ENCODE data around the gene MISP. TPM values are rescaled to one million over a fixed set of nuclear protein-coding genes. Genes with fewer than 3 reads are reported as not detected.

Gene MISP
- total and polyA plus RNA-seq, 10 of the 15 experiments (the other 5 are each of a cell fraction or from before 2014, with no cell fraction given): not detected

- Histone ChIP-seq H4K20me1 (ENCODE audit: control insufficient read depth, insufficient read depth) (no peaks in the 10 kb centered on the region), H3K27ac (ENCODE audit: control insufficient read depth, insufficient read depth) (no peak overlapping the region), H3K9ac (ENCODE audit: control insufficient read depth, insufficient read depth, low read length) (no peak overlapping the region), H3K4me1 (ENCODE audit: control insufficient read depth, insufficient read depth, low read length) (no peaks in the 10 kb centered on the region; the same call in 1 of the 2 replicates), H2AFZ (ENCODE audit: control insufficient read depth, low read depth, low read length) (no peak overlapping the region), H3K27me3 (replicated peaks in 1 of 2; ENCODE audit: control insufficient read depth in 2 of 2, insufficient read depth in 2 of 2, low read length in 1 of 2) (no peaks in the 10 kb centered on the region), H3K36me3 (ENCODE audit: control insufficient read depth in 2 of 2, insufficient read depth in 2 of 2, low read length in 1 of 2) (no peaks in the 10 kb centered on the region), H3K4me3 (no peak overlapping the region), H3K4me2 (ENCODE audit: control insufficient read depth, insufficient read depth) (no peak overlapping the region), H3K9me3 (replicated peaks; ENCODE audit: control insufficient read depth, insufficient read depth, low read length) (no peaks in the 10 kb centered on the region), H3K79me2 (ENCODE audit: control insufficient read depth, insufficient read depth, low read length) (no peaks in the 10 kb centered on the region)
- no peak for ATAC-seq
- no peak for FAIRE-seq
- ChIA-PET POLR2A (no interaction called here), SMC1A (ENCODE audit: uncharacterized antibody, unreplicated experiment) (no interaction called here), RAD21 (ENCODE audit: unreplicated experiment) (no interaction called here), CTCF (interaction anchor here (0.7 to 1.0 kb wide), 3 partner anchors 16 to 103 kb away, joined by 3 to 4 read pairs (median 4); no protein-coding TSS in a partner anchor)
- no peak for DNase-seq (ENCODE audit: low read depth, low spot score)
- 55% methylated on average over 23 of the region's 23 CpGs for WGBS (ENCODE audit: insufficient coverage, insufficient replicate concordance, low lambda C conversion rate, missing lambda C conversion rate)
- intact Hi-C loops (cut with micrococcal nuclease; ENCODE audit: unreplicated experiment) (no loop called here), in situ Hi-C loops (cut with MboI) (no loop called here)
- no TSS peak for BruUV-seq (replicated peaks)
- TF ChIP-seq GATAD2B (conservative IDR thresholded peaks at IDR 0.05; ENCODE audit: low read depth) (no peak), ETV6 (conservative IDR thresholded peaks at IDR 0.05 in 1 of 2, IDR thresholded peaks at IDR 0.05 in 1 of 2; ENCODE audit: borderline replicate concordance in 1 of 2, low read depth in 1 of 2) (no peak), CBX3 (IDR thresholded peaks at IDR 0.05; ENCODE audit: borderline replicate concordance, low read depth) (no peak), CHD2 (IDR thresholded peaks at IDR 0.05; ENCODE audit: borderline replicate concordance, low read depth, low read length) (no peak), NFIC (IDR thresholded peaks at IDR 0.05; ENCODE audit: low read depth, low read length) (no peak), SMAD1 (IDR thresholded peaks at IDR 0.05; ENCODE audit: low read depth, partially characterized antibody) (no peak), TAF1 (IDR thresholded peaks at IDR 0.05; ENCODE audit: borderline replicate concordance, low read depth, low read length) (no peak), PKNOX1 (IDR thresholded peaks at IDR 0.05) (no peak), CREM (IDR thresholded peaks at IDR 0.05; ENCODE audit: low read depth) (no peak), NFYA (IDR thresholded peaks at IDR 0.05; ENCODE audit: borderline replicate concordance, low read depth, low read length) (no peak), SMARCA5 (IDR thresholded peaks at IDR 0.05) (no peak), RAD21 (IDR thresholded peaks at IDR 0.05; ENCODE audit: insufficient read depth, low read depth, low read length) (no peak), RUNX3 (IDR thresholded peaks at IDR 0.05; ENCODE audit: low read length) (no peak), BCLAF1 (IDR thresholded peaks at IDR 0.05) (no peak), RFX5 (IDR thresholded peaks at IDR 0.05; ENCODE audit: low read depth, low read length) (no peak), TBL1XR1 (IDR thresholded peaks at IDR 0.05; ENCODE audit: low read depth, low read length) (no peak), KLF5 (IDR thresholded peaks at IDR 0.05; ENCODE audit: partially characterized antibody) (no peak)
Measured at GRCh38 chr19:738509-739128, 12.3 kb upstream of the MISP start.

Measured in GM12878 (cell line).